ENCODE results near the gene MPP1. TPM values are rescaled to one million over a fixed set of nuclear protein-coding genes. Genes with fewer than 3 reads are reported as not detected.
A peak's percentile ranks its signal among the peaks of the same experiment; 100 is the strongest.

The MPP1 gene
- total RNA-seq, 1 donor from 2014 or later = 12.7 TPM

DNA sequence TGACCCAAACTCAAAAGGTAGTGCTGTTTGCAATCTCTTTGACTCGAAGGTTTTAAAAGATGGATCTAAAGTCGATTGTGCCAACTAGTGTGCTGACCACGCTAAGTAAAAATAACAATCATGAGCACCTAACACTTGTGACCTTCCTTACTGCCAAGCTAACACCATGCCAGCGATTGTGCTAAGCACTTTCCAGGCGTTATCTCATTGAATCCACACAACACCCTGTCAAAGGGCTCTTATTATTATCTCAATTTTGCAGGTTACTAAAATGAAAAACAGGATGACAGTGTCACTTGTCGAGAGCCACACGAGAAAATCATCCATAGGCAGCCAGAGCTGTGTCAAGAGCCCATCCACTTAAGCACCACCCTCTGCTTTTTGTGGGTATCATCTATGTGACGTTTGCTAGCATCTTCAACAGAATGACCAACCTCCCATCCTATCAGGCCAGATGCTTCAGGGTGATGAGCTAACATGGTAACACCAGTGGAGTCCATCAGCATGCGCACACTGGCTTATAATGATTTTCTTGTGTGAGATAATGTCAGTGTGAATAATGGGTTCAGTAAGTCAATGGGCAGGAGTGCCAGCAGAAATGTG is 53.5 kb downstream of the MPP1 start:
- Mint-ChIP-seq H3K27ac (ENCODE audit: unreplicated experiment) (no peak overlapping the region), H3K4me3 (peak overlapping the region; percentile 35), H3K9me3 (peaks cover 2% of the 10 kb centered on the region), H3K4me1 (no peaks in the 10 kb centered on the region), H3K36me3 (ENCODE audit: low read depth) (peaks cover 3% of the 10 kb centered on the region), H3K27me3 (ENCODE audit: low read depth) (peaks cover 60% of the 10 kb centered on the region)
- DNase-seq (ENCODE audit: low read depth, low spot score) = no peak
- TF ChIP-seq, protein P1, sequence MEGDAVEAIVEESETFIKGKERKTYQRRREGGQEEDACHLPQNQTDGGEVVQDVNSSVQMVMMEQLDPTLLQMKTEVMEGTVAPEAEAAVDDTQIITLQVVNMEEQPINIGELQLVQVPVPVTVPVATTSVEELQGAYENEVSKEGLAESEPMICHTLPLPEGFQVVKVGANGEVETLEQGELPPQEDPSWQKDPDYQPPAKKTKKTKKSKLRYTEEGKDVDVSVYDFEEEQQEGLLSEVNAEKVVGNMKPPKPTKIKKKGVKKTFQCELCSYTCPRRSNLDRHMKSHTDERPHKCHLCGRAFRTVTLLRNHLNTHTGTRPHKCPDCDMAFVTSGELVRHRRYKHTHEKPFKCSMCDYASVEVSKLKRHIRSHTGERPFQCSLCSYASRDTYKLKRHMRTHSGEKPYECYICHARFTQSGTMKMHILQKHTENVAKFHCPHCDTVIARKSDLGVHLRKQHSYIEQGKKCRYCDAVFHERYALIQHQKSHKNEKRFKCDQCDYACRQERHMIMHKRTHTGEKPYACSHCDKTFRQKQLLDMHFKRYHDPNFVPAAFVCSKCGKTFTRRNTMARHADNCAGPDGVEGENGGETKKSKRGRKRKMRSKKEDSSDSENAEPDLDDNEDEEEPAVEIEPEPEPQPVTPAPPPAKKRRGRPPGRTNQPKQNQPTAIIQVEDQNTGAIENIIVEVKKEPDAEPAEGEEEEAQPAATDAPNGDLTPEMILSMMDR (conservative IDR thresholded peaks at IDR 0.05) = no peak

DNA sequence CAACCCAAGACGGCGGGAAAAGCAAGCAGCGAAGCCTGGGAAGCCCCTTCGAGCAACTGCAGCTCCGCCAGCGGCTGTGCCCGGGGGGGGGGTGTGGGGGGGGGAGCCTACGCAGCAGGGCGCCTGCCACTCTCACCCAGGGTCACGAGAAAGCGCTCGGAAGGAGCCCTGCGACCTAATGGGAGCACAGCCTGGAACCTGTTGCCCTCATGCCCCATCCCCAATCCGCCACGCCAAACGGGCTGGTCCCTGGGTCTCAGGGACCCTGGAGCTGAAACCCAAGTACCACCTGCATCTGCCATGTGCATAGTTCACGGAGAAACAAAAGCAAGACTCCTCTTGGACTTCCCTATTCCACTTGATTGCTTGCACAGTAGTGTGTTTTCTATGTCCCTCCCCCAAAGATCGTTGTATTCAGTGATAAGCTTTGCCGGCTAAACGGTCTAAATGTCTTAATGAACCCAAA is 54.0 kb downstream of the MPP1 start:
- peaks cover 3% of the 10 kb centered on the region for H3K36me3 Mint-ChIP-seq (ENCODE audit: low read depth)
- H3K4me3 Mint-ChIP-seq = peak overlapping the region; percentile 35
- H3K27me3 Mint-ChIP-seq (ENCODE audit: low read depth) = peaks cover 60% of the 10 kb centered on the region
- peaks cover 2% of the 10 kb centered on the region for H3K9me3 Mint-ChIP-seq
- no peaks in the 10 kb centered on the region for H3K4me1 Mint-ChIP-seq
- TF ChIP-seq, protein P1 (conservative IDR thresholded peaks at IDR 0.05) = no peak
- no peak overlapping the region for H3K27ac Mint-ChIP-seq (ENCODE audit: unreplicated experiment)
- DNase-seq (ENCODE audit: low read depth, low spot score) = no peak

DNA sequence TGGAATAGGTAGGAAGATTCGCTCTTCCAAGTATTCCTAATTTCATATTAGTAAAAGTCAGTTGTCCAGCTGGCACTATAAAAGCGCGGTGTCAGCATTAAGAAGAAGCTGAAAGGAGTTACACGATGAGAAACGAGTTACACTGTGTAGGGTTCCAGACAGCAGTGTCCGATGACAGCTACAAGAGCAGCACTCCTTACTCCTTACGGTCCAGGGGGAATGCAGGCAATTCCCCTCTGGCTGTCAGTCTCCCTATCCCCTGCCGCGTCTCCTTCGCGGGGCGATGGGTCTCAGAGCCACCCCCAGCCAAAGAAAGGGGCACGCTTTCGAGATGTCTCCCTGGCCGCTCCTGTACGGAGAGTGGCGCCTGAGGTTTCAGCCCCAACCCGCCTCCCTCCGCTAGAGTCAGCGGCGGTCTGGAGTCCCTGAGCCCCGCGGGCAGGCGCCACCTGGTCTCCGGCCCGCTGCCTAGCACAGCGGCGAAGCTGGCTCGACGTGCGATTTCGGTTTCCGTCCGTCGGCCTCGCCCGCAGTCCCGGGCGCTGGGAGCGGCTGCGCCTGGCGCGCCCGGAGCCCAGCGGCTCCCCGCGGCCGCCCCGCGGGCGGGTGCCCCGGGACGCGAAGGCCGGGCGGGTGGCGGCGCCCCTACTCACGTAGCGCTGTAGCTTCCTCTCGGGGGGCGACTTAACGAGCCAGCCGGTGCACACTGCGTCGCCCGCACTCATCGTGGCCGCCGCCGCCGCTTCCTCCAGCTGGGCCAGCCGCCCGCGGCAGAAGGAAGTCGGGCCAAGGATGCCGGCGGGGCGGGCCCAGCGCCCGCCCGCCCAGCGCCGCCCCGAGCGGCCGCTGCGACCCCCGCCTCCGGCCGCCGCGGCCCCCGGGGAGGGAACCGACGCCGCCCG is 54.7 kb downstream of the MPP1 start, which contains the start of gene GAB3:
Gene GAB3, minus strand, starts transcription at position 777 of the 902 bp plus-strand sequence. Its CDS starts 52 bp downstream, at position 725.
- Mint-ChIP-seq H3K36me3 (ENCODE audit: low read depth) (peaks cover 3% of the 10 kb centered on the region), H3K4me3 (peak within 1 kb of the TSS; percentile 35), H3K27ac (ENCODE audit: unreplicated experiment) (no peak within 1 kb of the TSS), H3K4me1 (no peaks in the 10 kb centered on the region), H3K27me3 (ENCODE audit: low read depth) (peaks cover 60% of the 10 kb centered on the region), H3K9me3 (peaks cover 2% of the 10 kb centered on the region)
- DNase-seq (ENCODE audit: low read depth, low spot score) = no peak
- TF ChIP-seq, protein P1 (conservative IDR thresholded peaks at IDR 0.05) = no peak

DNA sequence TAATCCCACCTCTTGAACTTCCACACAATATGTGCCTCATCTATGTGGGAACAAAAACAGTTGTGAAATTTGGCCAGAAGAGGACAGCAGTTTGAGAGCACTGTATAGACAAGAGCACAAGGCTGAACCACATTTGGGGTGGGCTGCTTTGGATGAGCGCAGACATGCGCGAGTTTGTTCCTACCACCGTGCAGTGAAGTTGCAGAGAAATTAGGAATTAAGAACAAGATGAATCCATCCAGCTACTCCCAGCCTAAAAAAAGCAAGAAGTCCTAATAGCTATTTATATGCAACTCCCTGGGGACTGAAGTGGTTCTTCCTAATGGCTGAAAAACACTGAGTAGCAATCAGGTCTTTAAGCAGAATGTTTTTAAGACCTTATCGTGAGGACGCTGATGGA is 55.4 kb downstream of the MPP1 start:
- peaks cover 58% of the 10 kb centered on the region for H3K27me3 Mint-ChIP-seq (ENCODE audit: low read depth)
- H3K9me3 Mint-ChIP-seq = peaks cover 5% of the 10 kb centered on the region
- TF ChIP-seq, protein P1 (conservative IDR thresholded peaks at IDR 0.05) = no peak
- DNase-seq (ENCODE audit: low read depth, low spot score) = no peak
- H3K4me1 Mint-ChIP-seq = no peaks in the 10 kb centered on the region
- peaks cover 3% of the 10 kb centered on the region for H3K36me3 Mint-ChIP-seq (ENCODE audit: low read depth)
- H3K4me3 Mint-ChIP-seq = no peak overlapping the region
- H3K27ac Mint-ChIP-seq (ENCODE audit: unreplicated experiment) = no peak overlapping the region

DNA sequence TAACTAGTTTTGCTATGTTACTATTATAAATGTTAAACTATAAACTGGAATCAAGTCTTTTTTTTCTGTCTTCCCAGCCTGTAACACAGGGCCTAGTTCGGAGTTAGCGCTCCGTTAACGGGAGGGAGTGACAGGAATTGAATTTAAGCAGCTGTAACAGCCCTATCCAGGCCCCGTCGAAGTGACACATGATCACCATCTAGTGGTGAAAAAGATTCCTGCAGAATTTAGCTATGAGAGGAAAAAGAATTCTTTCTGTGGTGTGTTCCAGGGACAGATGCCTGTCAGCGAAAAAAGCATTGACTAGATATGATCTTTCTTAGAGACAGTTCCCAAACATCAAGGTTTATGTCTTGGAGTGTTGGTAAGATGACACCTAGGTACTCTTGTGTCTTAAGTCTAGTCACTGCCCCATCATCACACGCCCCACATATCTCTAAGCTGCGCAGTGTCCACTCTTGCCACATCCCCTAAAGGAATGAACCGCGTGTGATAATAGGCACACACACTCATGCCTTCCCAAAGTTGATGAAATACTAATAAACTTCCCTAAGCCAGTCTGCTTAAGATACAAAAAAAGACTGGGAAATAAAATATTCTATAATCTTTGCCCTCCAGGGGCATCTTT is 56.5 kb downstream of the MPP1 start:
- peak; percentile 38 for DNase-seq (ENCODE audit: low read depth, low spot score)
- Mint-ChIP-seq H3K27me3 (ENCODE audit: low read depth) (peaks cover 48% of the 10 kb centered on the region), H3K4me1 (no peaks in the 10 kb centered on the region), H3K9me3 (peaks cover 5% of the 10 kb centered on the region), H3K27ac (ENCODE audit: unreplicated experiment) (no peak overlapping the region), H3K4me3 (no peak overlapping the region), H3K36me3 (ENCODE audit: low read depth) (peaks cover 3% of the 10 kb centered on the region)
- TF ChIP-seq, protein P1 (conservative IDR thresholded peaks at IDR 0.05) = peak; percentile 71

Measured in neural crest cell (in vitro differentiated cells).